PC-3 (cell line): ENCODE data around the gene SLC16A9.

Experiments used
- EZH2phosphoT487 ChIP-seq: fragments of 300-600 bp; sonication (generic); IDR thresholded peaks from 2 replicates; pipeline ENCODE4 v1.6.1; 2018; ENCODE audit warnings: mild to moderate bottlenecking, antibody characterized with exemption, low read length, borderline replicate concordance
- TF ChIP-seq, protein P1 (sequence below): fragments of 300-600 bp; sonication (generic); conservative IDR thresholded peaks from 2 replicates; pipeline ENCODE4 v1.5.1; 2017; ENCODE audit warnings: antibody characterized with exemption, low read depth, mild to moderate bottlenecking, low read length

DNA sequence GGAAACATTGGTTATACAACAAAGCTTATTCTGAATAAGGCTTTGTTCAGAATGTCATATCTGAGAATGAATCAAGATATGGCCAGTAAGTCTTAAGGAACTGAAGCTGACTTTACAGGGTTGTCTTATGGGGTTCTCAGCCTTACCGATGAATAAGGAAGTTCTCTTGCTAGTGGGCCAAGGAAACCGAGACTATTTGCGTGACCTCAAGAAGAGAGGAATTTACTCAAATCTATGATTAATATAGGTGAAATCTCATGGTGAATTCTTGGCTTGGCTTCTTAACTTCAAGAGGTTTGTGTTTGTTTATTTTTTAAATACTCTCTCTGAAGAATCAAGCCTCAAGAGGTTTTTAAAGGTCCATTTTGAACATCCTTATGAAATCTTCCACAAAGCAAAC, 48.3 kb upstream of the SLC16A9 start:
- TF ChIP-seq, protein P1, sequence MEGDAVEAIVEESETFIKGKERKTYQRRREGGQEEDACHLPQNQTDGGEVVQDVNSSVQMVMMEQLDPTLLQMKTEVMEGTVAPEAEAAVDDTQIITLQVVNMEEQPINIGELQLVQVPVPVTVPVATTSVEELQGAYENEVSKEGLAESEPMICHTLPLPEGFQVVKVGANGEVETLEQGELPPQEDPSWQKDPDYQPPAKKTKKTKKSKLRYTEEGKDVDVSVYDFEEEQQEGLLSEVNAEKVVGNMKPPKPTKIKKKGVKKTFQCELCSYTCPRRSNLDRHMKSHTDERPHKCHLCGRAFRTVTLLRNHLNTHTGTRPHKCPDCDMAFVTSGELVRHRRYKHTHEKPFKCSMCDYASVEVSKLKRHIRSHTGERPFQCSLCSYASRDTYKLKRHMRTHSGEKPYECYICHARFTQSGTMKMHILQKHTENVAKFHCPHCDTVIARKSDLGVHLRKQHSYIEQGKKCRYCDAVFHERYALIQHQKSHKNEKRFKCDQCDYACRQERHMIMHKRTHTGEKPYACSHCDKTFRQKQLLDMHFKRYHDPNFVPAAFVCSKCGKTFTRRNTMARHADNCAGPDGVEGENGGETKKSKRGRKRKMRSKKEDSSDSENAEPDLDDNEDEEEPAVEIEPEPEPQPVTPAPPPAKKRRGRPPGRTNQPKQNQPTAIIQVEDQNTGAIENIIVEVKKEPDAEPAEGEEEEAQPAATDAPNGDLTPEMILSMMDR, result no peak
- TF ChIP-seq EZH2phosphoT487, result no peak
